ENCODE results near the gene GTPBP2. TPM values are rescaled to one million over a fixed set of nuclear protein-coding genes. Genes with fewer than 3 reads are reported as not detected.

The GTPBP2 gene
- total RNA-seq, 1 donor from 2014 or later: 25.1 TPM

GRCh38 chr6:43629505-43630300 lies 639 bp upstream of the GTPBP2 start:
- ATAC-seq (ENCODE audit: poor library complexity): peak; percentile 90
- intact Hi-C loops (cut with DNase I): no loop called here
- DNase-seq: peak; percentile 96

GRCh38 chr6:43628393-43629103 lies 516 bp downstream of the GTPBP2 start:
- intact Hi-C loops (cut with DNase I): no loop called here
- ATAC-seq (ENCODE audit: poor library complexity): peak; percentile 1

GRCh38 chr6:43627008-43627825 lies 1.8 kb downstream of the GTPBP2 start:
- no peak for ATAC-seq (ENCODE audit: poor library complexity)
- intact Hi-C loops (cut with DNase I): no loop called here

More at GRCh38 chr6:43628393-43629103, 516 bp downstream of the GTPBP2 start:
- DNase-seq: no peak

GRCh38 chr6:43625393-43625992 lies 3.6 kb downstream of the GTPBP2 start:
- no peak for ATAC-seq (ENCODE audit: poor library complexity)
- DNase-seq: no peak
- intact Hi-C loops (cut with DNase I): no loop called here

More at GRCh38 chr6:43627008-43627825, 1.8 kb downstream of the GTPBP2 start:
- DNase-seq: peak; percentile 65

DNA sequence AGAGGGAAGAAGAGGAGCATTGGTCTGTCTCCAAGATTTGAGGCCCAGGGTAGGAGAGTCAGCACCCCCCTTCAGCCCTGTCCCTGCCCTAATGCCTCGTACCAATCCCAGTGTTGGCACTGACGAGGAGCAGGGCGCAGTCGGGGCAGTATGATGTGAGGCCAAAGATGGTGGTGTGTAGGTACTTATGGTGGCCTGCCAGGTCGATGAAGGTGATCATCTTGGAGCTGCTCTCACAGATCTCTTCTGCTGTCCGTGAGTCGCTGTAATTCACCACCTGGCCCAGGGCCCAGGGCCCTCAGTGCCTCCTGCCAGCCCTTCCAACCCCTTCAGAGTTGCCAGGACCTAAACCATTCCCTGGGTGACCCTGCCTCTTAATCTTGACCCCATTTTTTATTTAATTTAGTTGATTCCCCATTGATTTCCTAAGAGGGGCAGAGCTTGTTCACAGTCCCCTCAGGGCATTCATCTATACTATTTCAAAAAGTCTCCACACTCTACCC lies 4.2 kb downstream of the GTPBP2 start:
- ATAC-seq (ENCODE audit: poor library complexity): no peak
- no peak for DNase-seq
- intact Hi-C loops (cut with DNase I): no loop called here

DNA sequence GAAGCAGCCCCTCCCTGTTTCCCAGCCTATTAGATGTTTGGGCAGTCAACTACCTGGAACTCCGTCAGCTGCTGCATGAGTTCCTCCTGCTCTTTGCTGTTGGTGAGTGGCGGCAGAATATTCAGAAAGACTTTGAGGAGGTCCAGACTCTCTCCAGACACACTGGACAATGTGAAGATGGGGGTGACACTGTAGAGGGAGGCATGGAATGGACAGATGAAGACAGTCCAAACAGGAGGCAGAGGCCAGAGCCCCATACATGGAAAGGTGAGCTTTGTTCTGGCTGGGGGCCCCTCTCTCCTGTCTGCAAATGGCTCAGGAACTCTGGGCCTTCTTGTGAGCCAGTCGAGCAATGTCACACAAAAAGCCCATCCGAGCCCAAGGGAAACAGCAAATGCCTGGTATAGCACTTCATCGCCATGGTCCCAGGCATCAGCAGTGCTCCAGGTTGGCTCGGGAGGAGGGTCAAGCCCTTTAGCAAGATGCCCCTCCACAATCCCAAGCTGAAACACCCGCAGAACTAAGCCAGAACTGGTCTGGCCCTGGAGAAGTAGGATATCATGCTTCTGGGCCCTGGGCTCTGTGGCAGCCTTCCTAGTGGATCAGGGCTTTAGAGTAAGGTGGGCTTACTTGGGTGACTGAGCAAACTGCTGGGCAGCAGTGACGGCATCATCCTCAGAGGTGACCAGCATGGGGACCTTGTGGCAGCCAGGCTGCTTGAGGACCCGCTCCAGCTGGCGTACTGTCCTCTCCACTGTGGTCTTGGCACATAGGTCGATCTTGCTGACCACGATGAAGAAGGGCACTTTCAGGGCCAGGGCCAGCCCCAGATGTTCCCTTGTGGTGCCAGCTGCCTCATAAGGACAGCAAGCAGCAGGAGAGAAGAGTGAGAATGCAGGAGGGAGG lies 4.9 kb downstream of the GTPBP2 start:
- ATAC-seq (ENCODE audit: poor library complexity): no peak
- no peak for DNase-seq
- intact Hi-C loops (cut with DNase I): no loop called here

- ATAC-seq (ENCODE audit: poor library complexity) (no peak), DNase-seq (no peak)
- intact Hi-C loops (cut with DNase I): no loop called here
Observed at GRCh38 chr6:43622541-43622940, 6.5 kb downstream of the GTPBP2 start.

GRCh38 chr6:43621836-43622180 lies 7.3 kb downstream of the GTPBP2 start:
- no peak for DNase-seq
- ATAC-seq (ENCODE audit: poor library complexity): no peak
- intact Hi-C loops (cut with DNase I): no loop called here

DNA sequence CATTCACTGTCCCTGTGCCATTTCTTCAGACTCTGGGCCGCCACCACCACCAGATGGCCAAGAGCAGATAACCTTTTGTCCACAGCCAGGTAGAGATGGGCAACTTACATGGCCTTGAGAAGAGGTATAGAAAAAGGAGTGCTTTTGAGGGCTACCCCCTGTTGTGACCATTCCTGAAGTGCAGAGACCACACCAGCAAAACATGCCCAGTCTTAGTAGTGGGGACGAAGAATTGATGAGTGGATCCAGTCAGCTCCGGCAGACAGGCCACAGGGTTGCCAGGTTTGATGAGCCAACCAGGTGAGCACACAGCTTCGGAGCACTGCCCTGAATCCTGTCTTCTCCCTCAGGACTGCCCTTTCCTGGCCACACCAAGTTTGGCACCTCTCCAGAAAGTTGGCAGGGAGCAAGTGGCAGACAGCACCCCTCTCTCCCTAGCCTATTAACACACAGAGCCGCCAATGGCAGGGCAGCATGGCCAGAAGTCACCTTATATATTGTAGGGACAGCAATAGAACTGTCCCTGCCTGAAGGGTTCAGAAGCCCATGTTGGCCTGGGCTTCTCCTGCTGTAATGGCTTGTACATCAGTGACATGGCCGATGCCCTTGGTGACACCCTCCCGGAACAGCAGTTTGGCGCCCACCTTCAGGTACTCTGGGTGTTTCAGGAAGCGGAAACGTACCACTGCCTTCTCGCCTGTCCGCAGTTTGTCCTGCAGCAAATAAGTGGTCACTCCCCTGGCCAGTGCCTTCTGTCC lies 7.8 kb downstream of the GTPBP2 start:
- ATAC-seq (ENCODE audit: poor library complexity) (peak; percentile 10), DNase-seq (no peak)
- intact Hi-C loops (cut with DNase I): no loop called here

DNA sequence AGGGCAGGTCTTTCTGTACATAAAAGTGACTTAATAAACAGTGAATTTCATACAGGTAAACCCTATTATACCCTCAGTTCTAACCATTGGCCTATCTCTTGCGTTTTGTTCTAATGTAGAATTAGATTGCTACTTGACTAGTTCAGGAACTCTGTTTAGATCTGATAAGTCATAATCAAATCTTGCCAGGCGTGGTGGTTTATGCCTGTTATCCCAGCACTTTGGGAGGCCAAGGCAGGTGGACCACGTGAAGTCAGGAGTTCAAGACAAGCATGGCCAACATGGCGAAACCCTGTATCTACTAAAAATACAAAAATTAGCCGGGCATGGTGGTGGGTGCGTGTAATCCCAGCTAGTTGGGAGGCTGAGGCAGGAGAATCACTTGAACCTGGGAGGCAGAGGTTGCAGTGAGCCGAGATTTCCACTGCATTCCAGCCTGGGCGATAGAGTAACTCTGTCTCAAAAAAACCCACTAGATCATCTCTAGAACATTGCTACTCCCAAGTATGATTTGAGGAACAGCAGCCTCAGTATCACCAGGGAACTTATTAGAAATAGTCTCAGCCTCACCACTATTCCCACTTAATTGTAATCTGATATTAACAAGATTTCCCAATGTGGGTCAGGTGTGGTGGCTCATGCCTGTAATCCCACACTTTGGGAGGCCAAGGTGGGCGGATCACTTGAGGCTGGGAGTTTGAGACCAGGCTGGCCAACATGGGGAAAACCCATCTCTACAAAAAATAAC lies 12.2 kb downstream of the GTPBP2 start:
- DNase-seq (no peak), ATAC-seq (ENCODE audit: poor library complexity) (no peak)
- intact Hi-C loops (cut with DNase I): no loop called here

- DNase-seq: no peak
- ATAC-seq (ENCODE audit: poor library complexity): no peak
- intact Hi-C loops (cut with DNase I): no loop called here
Observed at GRCh38 chr6:43614396-43614730, 14.7 kb downstream of the GTPBP2 start.

DNA sequence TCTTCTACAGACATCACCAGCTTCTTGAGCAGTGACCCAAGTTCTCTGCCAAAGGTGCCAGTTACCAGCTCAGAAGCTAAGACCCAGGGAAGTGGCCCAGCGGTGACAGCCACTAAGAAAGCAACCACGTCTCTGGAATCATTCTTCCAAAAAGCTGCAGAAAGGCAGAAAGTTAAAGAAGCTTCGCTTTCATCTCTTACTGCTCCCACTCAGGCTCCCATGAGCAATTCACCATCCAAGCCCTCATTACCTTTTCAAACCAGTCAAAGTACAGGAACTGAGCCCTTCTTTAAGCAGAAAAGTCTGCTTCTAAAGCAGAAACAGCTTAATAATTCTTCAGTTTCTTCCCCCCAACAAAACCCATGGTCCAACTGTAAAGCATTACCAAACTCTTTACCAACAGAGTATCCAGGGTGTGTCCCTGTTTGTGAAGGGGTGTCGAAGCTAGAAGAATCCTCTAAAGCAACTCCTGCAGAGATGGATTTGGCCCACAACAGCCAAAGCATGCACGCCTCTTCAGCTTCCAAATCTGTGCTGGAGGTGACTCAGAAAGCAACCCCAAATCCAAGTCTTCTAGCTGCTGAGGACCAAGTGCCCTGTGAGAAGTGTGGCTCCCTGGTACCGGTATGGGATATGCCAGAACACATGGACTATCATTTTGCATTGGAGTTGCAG lies 15.2 kb downstream of the GTPBP2 start:
- no peak for DNase-seq
- ATAC-seq (ENCODE audit: poor library complexity): no peak
- intact Hi-C loops (cut with DNase I): no loop called here

DNA sequence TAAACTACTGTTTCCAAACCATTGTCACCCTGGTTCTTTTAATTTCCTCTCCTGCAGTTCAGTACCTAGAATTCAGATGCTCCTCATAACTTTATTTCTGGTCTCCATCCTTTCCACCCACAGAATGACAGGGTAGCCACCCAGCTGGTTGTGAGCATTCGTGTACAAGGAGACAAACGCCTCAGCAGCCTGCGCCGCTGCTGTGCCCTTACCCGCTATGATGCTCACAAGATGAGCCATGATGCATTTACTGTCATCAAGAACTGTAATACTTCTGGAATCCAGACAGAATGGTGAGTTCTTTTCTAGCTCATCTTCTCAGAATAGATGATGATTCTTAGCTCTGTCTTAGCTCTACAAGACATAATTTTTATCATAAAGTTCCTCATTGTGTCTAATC lies 18.6 kb downstream of the GTPBP2 start:
- ATAC-seq (ENCODE audit: poor library complexity) (no peak), DNase-seq (no peak)
- intact Hi-C loops (cut with DNase I): no loop called here

- intact Hi-C loops (cut with DNase I): no loop called here
- DNase-seq (no peak), ATAC-seq (ENCODE audit: poor library complexity) (no peak)
Observed at GRCh38 chr6:43609402-43609801, 19.7 kb downstream of the GTPBP2 start.

DNA sequence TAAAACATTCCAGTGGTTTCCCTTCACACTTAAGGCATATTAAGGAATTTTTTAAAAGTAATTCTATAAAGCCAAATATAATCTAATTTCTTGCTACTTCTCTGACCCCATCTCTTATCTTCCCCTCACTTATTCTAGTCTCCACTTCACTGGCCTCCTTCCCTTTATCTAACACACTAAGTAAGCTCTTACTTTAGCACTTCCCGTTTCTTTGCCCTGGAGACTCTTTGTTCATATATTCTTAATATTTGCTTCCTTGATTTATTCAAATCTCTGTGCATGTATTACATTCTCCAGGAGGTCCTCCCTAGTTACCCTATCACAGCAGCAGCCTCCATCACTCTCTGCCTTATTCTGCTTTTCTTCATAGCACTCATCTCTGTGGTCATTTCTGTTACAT lies 20.3 kb downstream of the GTPBP2 start:
- intact Hi-C loops (cut with DNase I): no loop called here

DNA sequence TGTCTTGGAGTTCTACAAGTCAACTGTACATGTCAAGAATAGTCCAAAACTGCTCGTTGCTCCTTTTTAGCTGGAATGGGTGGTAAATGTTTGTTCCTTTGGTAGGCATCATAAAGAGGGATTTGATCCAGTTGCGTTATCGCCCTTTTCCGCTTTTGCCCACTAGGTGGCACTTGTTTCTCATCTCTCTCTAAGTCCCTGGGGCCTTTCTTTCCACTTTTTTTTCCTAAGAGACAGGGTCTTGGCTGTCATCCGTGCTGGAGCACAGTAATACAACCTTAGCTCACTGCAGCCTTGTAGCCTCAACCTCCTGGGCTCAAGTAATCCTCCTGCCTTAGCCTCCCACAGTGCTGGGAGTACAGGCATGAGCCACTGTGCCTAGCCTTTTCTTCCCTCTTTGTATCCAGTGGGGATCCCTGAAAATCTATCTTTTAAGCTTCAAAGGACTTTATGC lies 20.7 kb downstream of the GTPBP2 start:
- DNase-seq (peak; percentile 56), ATAC-seq (ENCODE audit: poor library complexity) (peak; percentile 71)

More for the DNA sequence above, 20.3 kb downstream of the GTPBP2 start:
- ATAC-seq (ENCODE audit: poor library complexity) (peak; percentile 12), DNase-seq (no peak)

More for the DNA sequence above, 20.7 kb downstream of the GTPBP2 start:
- intact Hi-C loops (cut with DNase I): no loop called here
